Measurements from ENCODE around the gene SLC8A1.

- no peak for TF ChIP-seq POLR2AphosphoS5 (IDR thresholded peaks at IDR 0.05; ENCODE audit: borderline replicate concordance, low read depth, low read length)
- TF ChIP-seq FOXP2 (optimal IDR thresholded peaks at IDR 0.05; ENCODE audit: control extremely low read depth, extremely low read length, insufficient read depth) = no peak
- no peak for TF ChIP-seq EZH2 (IDR thresholded peaks at IDR 0.05)
Measured at GRCh38 chr2:40428439-40428838, 23.5 kb downstream of the SLC8A1 start.
